Panc1 (cell line): ENCODE data around the gene PRKCA.

Experiments
- POLR2AphosphoS5 ChIP-seq: IDR thresholded peaks from 2 replicates; pipeline ENCODE4 v1.6.1; 2012; ENCODE audit warnings: mild to moderate bottlenecking, low read depth, low read length, moderate library complexity
- TF ChIP-seq, protein P1 (sequence below): fragments of 450-650 bp; IDR thresholded peaks from 2 replicates; pipeline ENCODE4 v1.5.1; 2017; ENCODE audit warnings: mild to moderate bottlenecking
- TF ChIP-seq, protein P2 (sequence below), 2 experiments: IDR thresholded peaks; 2 replicates each; pipeline ENCODE4 v1.6.1; 2011 to 2012; ENCODE audit warnings: low read depth in 2 of 2, control low read depth in 1 of 2, low read length in 1 of 2, mild to moderate bottlenecking in 1 of 2, moderate library complexity in 1 of 2; ENCODE audit not compliant: insufficient read depth in 1 of 2

DNA sequence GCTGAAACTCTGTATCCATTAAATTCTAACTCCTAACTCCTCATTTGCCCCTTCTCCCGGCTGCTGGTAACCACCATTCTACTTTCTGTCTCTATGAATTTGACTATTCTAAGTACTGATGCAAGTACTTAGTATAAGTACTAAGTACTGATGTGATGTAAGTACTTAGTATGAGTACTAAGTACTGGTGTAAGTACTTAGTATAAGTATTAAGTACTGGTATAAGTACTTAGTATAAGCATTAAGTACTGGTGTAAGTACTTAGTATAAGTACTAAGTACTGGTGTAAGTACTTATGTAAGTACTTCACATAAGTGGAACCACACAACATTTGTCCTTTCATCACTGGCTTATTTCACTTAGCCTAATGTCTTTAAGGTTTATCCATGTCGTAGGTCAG is 32.3 kb upstream of the PRKCA start:
- TF ChIP-seq, protein P1, sequence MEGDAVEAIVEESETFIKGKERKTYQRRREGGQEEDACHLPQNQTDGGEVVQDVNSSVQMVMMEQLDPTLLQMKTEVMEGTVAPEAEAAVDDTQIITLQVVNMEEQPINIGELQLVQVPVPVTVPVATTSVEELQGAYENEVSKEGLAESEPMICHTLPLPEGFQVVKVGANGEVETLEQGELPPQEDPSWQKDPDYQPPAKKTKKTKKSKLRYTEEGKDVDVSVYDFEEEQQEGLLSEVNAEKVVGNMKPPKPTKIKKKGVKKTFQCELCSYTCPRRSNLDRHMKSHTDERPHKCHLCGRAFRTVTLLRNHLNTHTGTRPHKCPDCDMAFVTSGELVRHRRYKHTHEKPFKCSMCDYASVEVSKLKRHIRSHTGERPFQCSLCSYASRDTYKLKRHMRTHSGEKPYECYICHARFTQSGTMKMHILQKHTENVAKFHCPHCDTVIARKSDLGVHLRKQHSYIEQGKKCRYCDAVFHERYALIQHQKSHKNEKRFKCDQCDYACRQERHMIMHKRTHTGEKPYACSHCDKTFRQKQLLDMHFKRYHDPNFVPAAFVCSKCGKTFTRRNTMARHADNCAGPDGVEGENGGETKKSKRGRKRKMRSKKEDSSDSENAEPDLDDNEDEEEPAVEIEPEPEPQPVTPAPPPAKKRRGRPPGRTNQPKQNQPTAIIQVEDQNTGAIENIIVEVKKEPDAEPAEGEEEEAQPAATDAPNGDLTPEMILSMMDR, result no peak
- TF ChIP-seq POLR2AphosphoS5, result no peak
- TF ChIP-seq, protein P2, sequence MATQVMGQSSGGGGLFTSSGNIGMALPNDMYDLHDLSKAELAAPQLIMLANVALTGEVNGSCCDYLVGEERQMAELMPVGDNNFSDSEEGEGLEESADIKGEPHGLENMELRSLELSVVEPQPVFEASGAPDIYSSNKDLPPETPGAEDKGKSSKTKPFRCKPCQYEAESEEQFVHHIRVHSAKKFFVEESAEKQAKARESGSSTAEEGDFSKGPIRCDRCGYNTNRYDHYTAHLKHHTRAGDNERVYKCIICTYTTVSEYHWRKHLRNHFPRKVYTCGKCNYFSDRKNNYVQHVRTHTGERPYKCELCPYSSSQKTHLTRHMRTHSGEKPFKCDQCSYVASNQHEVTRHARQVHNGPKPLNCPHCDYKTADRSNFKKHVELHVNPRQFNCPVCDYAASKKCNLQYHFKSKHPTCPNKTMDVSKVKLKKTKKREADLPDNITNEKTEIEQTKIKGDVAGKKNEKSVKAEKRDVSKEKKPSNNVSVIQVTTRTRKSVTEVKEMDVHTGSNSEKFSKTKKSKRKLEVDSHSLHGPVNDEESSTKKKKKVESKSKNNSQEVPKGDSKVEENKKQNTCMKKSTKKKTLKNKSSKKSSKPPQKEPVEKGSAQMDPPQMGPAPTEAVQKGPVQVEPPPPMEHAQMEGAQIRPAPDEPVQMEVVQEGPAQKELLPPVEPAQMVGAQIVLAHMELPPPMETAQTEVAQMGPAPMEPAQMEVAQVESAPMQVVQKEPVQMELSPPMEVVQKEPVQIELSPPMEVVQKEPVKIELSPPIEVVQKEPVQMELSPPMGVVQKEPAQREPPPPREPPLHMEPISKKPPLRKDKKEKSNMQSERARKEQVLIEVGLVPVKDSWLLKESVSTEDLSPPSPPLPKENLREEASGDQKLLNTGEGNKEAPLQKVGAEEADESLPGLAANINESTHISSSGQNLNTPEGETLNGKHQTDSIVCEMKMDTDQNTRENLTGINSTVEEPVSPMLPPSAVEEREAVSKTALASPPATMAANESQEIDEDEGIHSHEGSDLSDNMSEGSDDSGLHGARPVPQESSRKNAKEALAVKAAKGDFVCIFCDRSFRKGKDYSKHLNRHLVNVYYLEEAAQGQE (IDR thresholded peaks at IDR 0.05; ENCODE audit: insufficient read depth in 1 of 2, low read depth in 2 of 2, low read length in 1 of 2), result no peak
